ENCODE measurements around the gene IPCEF1. TPM values are rescaled to one million over a fixed set of nuclear protein-coding genes. Genes with fewer than 3 reads are reported as not detected.

The IPCEF1 gene
- total and polyA plus RNA-seq, 2 of the 8 experiments (the other 6 are each of a cell fraction or from before 2014, with no cell fraction given), result 0.41 to 0.78 TPM

DNA sequence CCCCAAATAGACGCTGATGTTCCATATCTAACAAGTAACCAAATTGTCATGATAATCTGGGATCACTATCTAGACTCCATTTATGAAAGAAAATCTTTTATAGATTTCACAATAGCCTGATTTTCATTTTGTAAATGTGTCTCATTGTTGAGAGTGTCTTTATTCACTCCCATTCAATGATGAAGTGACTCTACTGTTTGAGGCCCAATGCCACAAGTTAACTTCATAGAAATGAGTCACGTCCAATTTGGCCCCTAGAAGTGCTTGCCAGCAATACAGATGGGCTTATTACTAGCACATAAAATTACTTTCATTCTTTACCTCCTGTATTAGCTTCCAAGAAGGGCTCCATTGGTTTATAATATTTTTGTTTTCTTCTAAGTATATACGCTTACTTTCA lies 6.3 kb downstream of the IPCEF1 start:
- Histone ChIP-seq H3K4me1 (replicated peaks in 1 of 4; ENCODE audit: control insufficient read depth in 3 of 4, insufficient read depth in 4 of 4, low read length in 3 of 4) (no peaks in the 10 kb centered on the region), H4K5ac (ENCODE audit: insufficient read length, low read depth, low read length) (no peak overlapping the region), H3K79me2 (ENCODE audit: control insufficient read depth in 1 of 2, insufficient read depth in 2 of 2, low read length in 2 of 2) (no peaks in the 10 kb centered on the region), H3K4ac (replicated peaks; ENCODE audit: insufficient read length, low read depth, low read length) (no peak overlapping the region), H3K9me3 (ENCODE audit: insufficient read depth in 2 of 2, low read depth in 1 of 2, low read length in 1 of 2) (no peaks in the 10 kb centered on the region), H3K27ac (ENCODE audit: low read depth, low read length) (no peak overlapping the region), H2BK20ac (ENCODE audit: low read length) (no peak overlapping the region), H2BK15ac (ENCODE audit: low read length) (no peak overlapping the region), H3K79me1 (ENCODE audit: low read depth, low read length) (no peaks in the 10 kb centered on the region), H3K23ac (ENCODE audit: insufficient read length) (no peak overlapping the region), H4K20me1 (replicated peaks in 1 of 2; ENCODE audit: control insufficient read depth in 1 of 2, insufficient read depth in 2 of 2, low read length in 2 of 2) (no peaks in the 10 kb centered on the region), H3K56ac (replicated peaks; ENCODE audit: insufficient read length, low read depth, low read length) (no peak overlapping the region), H2AK5ac (ENCODE audit: low read depth, low read length) (no peak overlapping the region), H3K9ac (replicated peaks in 1 of 4; ENCODE audit: extremely low read depth in 1 of 4, low read depth in 3 of 4, low read length in 3 of 4) (no peak overlapping the region), H3K27me3 (replicated peaks in 1 of 4; ENCODE audit: control insufficient read depth in 3 of 4, extremely low read depth in 1 of 4, insufficient read depth in 3 of 4, low read length in 3 of 4) (no peaks in the 10 kb centered on the region), H4K91ac (replicated peaks; ENCODE audit: insufficient read length, low read length) (no peak overlapping the region), H2BK12ac (ENCODE audit: low read depth, low read length) (no peak overlapping the region), H2AFZ (ENCODE audit: low read length) (no peak overlapping the region), H2BK120ac (replicated peaks; ENCODE audit: low read depth, low read length) (no peak overlapping the region), H2BK5ac (ENCODE audit: low read depth, low read length) (no peak overlapping the region), H3K18ac (ENCODE audit: extremely low read depth, low read length) (no peak overlapping the region), H3K4me2 (ENCODE audit: insufficient read depth in 1 of 2, low read depth in 2 of 2, low read length in 2 of 2) (no peak overlapping the region), H3K23me2 (ENCODE audit: low read depth, low read length) (peaks cover 5% of the 10 kb centered on the region; the same call in 1 of the 2 replicates), H3K4me3 (ENCODE audit: extremely low read depth in 1 of 4, insufficient read depth in 2 of 4, low read depth in 3 of 4, low read length in 4 of 4) (no peak overlapping the region), H3K36me3 (ENCODE audit: control insufficient read depth in 2 of 4, insufficient read depth in 4 of 4, low read length in 3 of 4) (no peaks in the 10 kb centered on the region), H4K8ac (ENCODE audit: extremely low read depth, insufficient read depth, low read length) (no peak overlapping the region), H3K14ac (ENCODE audit: insufficient read length) (no peak overlapping the region)
- ChIA-PET CTCF (ENCODE audit: partially characterized antibody) (no interaction called here), POLR2A (ENCODE audit: partially characterized antibody) (no interaction called here)
- DNase-seq (ENCODE audit: low read depth in 1 of 2, low spot score in 2 of 2) (no peak), FAIRE-seq (no peak)
- WGBS, 2 experiments (ENCODE audit: extremely low coverage in 1 of 2, insufficient coverage in 1 of 2, insufficient read length in 1 of 2, insufficient replicate concordance in 2 of 2, low coverage in 1 of 2, low lambda C conversion rate in 2 of 2, missing lambda C conversion rate in 1 of 2), result 94% methylated on average over 3 of the region's 3 CpGs; no CpG with 5 or more reads in 1 of the 2 experiments
- TF ChIP-seq POLR2A (IDR thresholded peaks at IDR 0.05; ENCODE audit: control extremely low read depth in 1 of 2, low read depth in 2 of 2, low read length in 2 of 2) (no peak), KDM1A (IDR thresholded peaks at IDR 0.05; ENCODE audit: borderline replicate concordance, low read length) (no peak), MAFK (IDR thresholded peaks at IDR 0.05; ENCODE audit: low read depth, low read length) (no peak), POLR2AphosphoS5 (IDR thresholded peaks at IDR 0.05; ENCODE audit: low read depth, low read length) (no peak), FOSL1 (IDR thresholded peaks at IDR 0.05; ENCODE audit: insufficient read depth, low read depth, low read length) (no peak), E2F6 (IDR thresholded peaks at IDR 0.05) (no peak), BCL11A (IDR thresholded peaks at IDR 0.05; ENCODE audit: low read depth in 2 of 2, low read length in 2 of 2) (no peak), EP300 (IDR thresholded peaks at IDR 0.05; ENCODE audit: borderline replicate concordance in 1 of 2, low read depth in 2 of 2, low read length in 2 of 2) (no peak), SAP30 (IDR thresholded peaks at IDR 0.05; ENCODE audit: insufficient read depth, insufficient replicate concordance, low read length) (no peak), CHD2 (IDR thresholded peaks at IDR 0.05; ENCODE audit: low read length) (no peak), SIN3A (conservative IDR thresholded peaks at IDR 0.05 in 1 of 2, IDR thresholded peaks at IDR 0.05 in 1 of 2; ENCODE audit: low read depth in 1 of 2, low read length in 2 of 2) (no peak)
- TF ChIP-seq, protein P1, sequence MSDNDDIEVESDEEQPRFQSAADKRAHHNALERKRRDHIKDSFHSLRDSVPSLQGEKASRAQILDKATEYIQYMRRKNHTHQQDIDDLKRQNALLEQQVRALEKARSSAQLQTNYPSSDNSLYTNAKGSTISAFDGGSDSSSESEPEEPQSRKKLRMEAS (IDR thresholded peaks at IDR 0.05), result no peak
